Measurements from ENCODE around the gene SULT1E1.

The SULT1E1 gene

GRCh38 chr4:69800599-69800998, 59.3 kb downstream of the SULT1E1 start:
- no peak overlapping the region for H3K27ac ChIP-seq
- H3K9me3 ChIP-seq (ENCODE audit: low read depth, low read length) = no peaks in the 10 kb centered on the region
- no peak overlapping the region for H3K4me3 ChIP-seq
- TF ChIP-seq FOXP2 (optimal IDR thresholded peaks at IDR 0.05; ENCODE audit: control extremely low read depth, extremely low read length, insufficient read depth) (no peak), POLR2AphosphoS5 (IDR thresholded peaks at IDR 0.05; ENCODE audit: borderline replicate concordance, low read depth, low read length) (no peak), EZH2 (IDR thresholded peaks at IDR 0.05) (no peak)
- H3K9ac ChIP-seq (ENCODE audit: insufficient read length) = no peak overlapping the region
- DNase-seq (ENCODE audit: low read depth, low spot score) = no peak
- H3K36me3 ChIP-seq (ENCODE audit: insufficient read depth, low read length) = no peaks in the 10 kb centered on the region

- Histone ChIP-seq H3K27ac (no peak overlapping the region), H3K36me3 (ENCODE audit: insufficient read depth, low read length) (no peaks in the 10 kb centered on the region), H3K9me3 (ENCODE audit: low read depth, low read length) (no peaks in the 10 kb centered on the region), H3K4me3 (no peak overlapping the region), H3K9ac (ENCODE audit: insufficient read length) (no peak overlapping the region)
- TF ChIP-seq POLR2AphosphoS5 (IDR thresholded peaks at IDR 0.05; ENCODE audit: borderline replicate concordance, low read depth, low read length) (no peak), EZH2 (IDR thresholded peaks at IDR 0.05) (no peak), FOXP2 (optimal IDR thresholded peaks at IDR 0.05; ENCODE audit: control extremely low read depth, extremely low read length, insufficient read depth) (no peak)
- DNase-seq (ENCODE audit: low read depth, low spot score) = no peak
Observed at GRCh38 chr4:69799337-69799736, 60.6 kb downstream of the SULT1E1 start.

GRCh38 chr4:69793732-69794131, 66.2 kb downstream of the SULT1E1 start:
- TF ChIP-seq EZH2 (IDR thresholded peaks at IDR 0.05) = no peak
- no peak for TF ChIP-seq FOXP2 (optimal IDR thresholded peaks at IDR 0.05; ENCODE audit: control extremely low read depth, extremely low read length, insufficient read depth)
- TF ChIP-seq POLR2AphosphoS5 (IDR thresholded peaks at IDR 0.05; ENCODE audit: borderline replicate concordance, low read depth, low read length) = no peak
- H3K36me3 ChIP-seq (ENCODE audit: insufficient read depth, low read length) = no peaks in the 10 kb centered on the region
- no peak overlapping the region for H3K27ac ChIP-seq
- H3K4me3 ChIP-seq = no peak overlapping the region
- H3K9me3 ChIP-seq (ENCODE audit: low read depth, low read length) = no peaks in the 10 kb centered on the region
- DNase-seq (ENCODE audit: low read depth, low spot score) = no peak
- H3K9ac ChIP-seq (ENCODE audit: insufficient read length) = no peak overlapping the region

All from SK-N-MC (cell line).